ENCODE data around the gene NANOS2. TPM values are rescaled to one million over a fixed set of nuclear protein-coding genes. Genes with fewer than 3 reads are reported as not detected.

Gene NANOS2
- total and polyA plus RNA-seq, 9 of the 15 experiments (the other 6 are each of a cell fraction or from before 2014, with no cell fraction given), result not detected

GRCh38 chr19:45881909-45882528 is 32.6 kb downstream of the NANOS2 start (continued):
- no peak for TF ChIP-seq TFE3 (CRISPR knock-in tag; IDR thresholded peaks at IDR 0.05)
- peak; percentile 87 for TF ChIP-seq TFAP4 (CRISPR knock-in tag; IDR thresholded peaks at IDR 0.05; ENCODE audit: borderline replicate concordance)
- no peak for TF ChIP-seq RFX5 (IDR thresholded peaks at IDR 0.05; ENCODE audit: low read depth, low read length)
- TF ChIP-seq POLR2AphosphoS5 (IDR thresholded peaks at IDR 0.05; ENCODE audit: control insufficient read depth, insufficient read depth, low read depth, low read length), result peak; percentile 74; the same call in 1 of the 2 replicates
- no peak for TF ChIP-seq ETS2 (tag; IDR thresholded peaks at IDR 0.05; ENCODE audit: borderline replicate concordance, poor library complexity, severe bottlenecking)
- no peak for TF ChIP-seq TEAD1 (CRISPR knock-in tag; IDR thresholded peaks at IDR 0.05)
- no peak for TF ChIP-seq HDAC2 (IDR thresholded peaks at IDR 0.05)
- no peak for TF ChIP-seq TAF1 (IDR thresholded peaks at IDR 0.05; ENCODE audit: control insufficient read depth, extremely low read depth, insufficient read depth, low read length, severe bottlenecking)
- TF ChIP-seq FUS (optimal IDR thresholded peaks at IDR 0.05; ENCODE audit: low read depth, low read length), result no peak
- TF ChIP-seq ZNF134 (CRISPR knock-in tag; conservative IDR thresholded peaks at IDR 0.05), result no peak
- TF ChIP-seq ZNF3 (CRISPR knock-in tag; IDR thresholded peaks at IDR 0.05), result no peak
- no peak for TF ChIP-seq ZNF184 (CRISPR knock-in tag; IDR thresholded peaks at IDR 0.05)
- no peak for TF ChIP-seq ZSCAN29 (IDR thresholded peaks at IDR 0.05)
- no peak for TF ChIP-seq NR3C1 (CRISPR knock-in tag; IDR thresholded peaks at IDR 0.05)
- no peak for TF ChIP-seq ZFPM2 (CRISPR knock-in tag; IDR thresholded peaks at IDR 0.05)
- TF ChIP-seq RERE (CRISPR knock-in tag; IDR thresholded peaks at IDR 0.05; ENCODE audit: borderline replicate concordance), result no peak
- no peak for TF ChIP-seq RFX1 (IDR thresholded peaks at IDR 0.05)
- TF ChIP-seq CEBPG (CRISPR knock-in tag; IDR thresholded peaks at IDR 0.05), result no peak
- TF ChIP-seq CEBPG (tag; conservative IDR thresholded peaks at IDR 0.05 in 1 of 2, IDR thresholded peaks at IDR 0.05 in 1 of 2), result no peak
- peak; percentile 68; the same call in 1 of the 2 replicates for TF ChIP-seq ZBTB7A (IDR thresholded peaks at IDR 0.05; ENCODE audit: borderline replicate concordance, control insufficient read depth, low read depth, low read length)

Measured in K562 (cell line).